HG03159 (cell line): ENCODE results near the gene VAMP3.
"Not testable (repeated sequence)": the region's sequence is repeated elsewhere in the genome, so short reads cannot be mapped to it uniquely, and the experiment has no call there.

Experiments used
- ATAC-seq: cut with Tn5 transposase; IDR thresholded peaks from one replicate; pipeline ENCODE4 v1.9.1; 2021; ENCODE audit warnings: mild to moderate bottlenecking, moderate library complexity; ENCODE audit not compliant: unreplicated experiment

VAMP3 gene

GRCh38 chr1:7767176-7767575 lies 3.9 kb upstream of the VAMP3 start:
- no peak for ATAC-seq

GRCh38 chr1:7768583-7768982 lies 2.5 kb upstream of the VAMP3 start:
- ATAC-seq, result no peak

GRCh38 chr1:7769673-7770412 lies 1.3 kb upstream of the VAMP3 start:
- ATAC-seq, result no peak

- no peak for ATAC-seq
These were observed 463 bp upstream of the VAMP3 start for GRCh38 chr1:7770669-7770996.

- ATAC-seq, result peak; percentile 13
These were observed 765 bp downstream of the VAMP3 start for GRCh38 chr1:7771823-7772299.

GRCh38 chr1:7777591-7777990 lies 6.5 kb downstream of the VAMP3 start:
- ATAC-seq, result no peak

GRCh38 chr1:7778133-7778628 lies 7.1 kb downstream of the VAMP3 start:
- ATAC-seq, result no peak

GRCh38 chr1:7780976-7781375 lies 9.9 kb downstream of the VAMP3 start:
- no peak for ATAC-seq

GRCh38 chr1:7781501-7781900 lies 10.4 kb downstream of the VAMP3 start:
- no peak for ATAC-seq

GRCh38 chr1:7781923-7782495 lies 10.9 kb downstream of the VAMP3 start:
- no peak for ATAC-seq

- no peak for ATAC-seq
These were observed 12.1 kb downstream of the VAMP3 start for GRCh38 chr1:7783178-7783711.

- ATAC-seq, result peak; percentile 91
These were observed 12.9 kb downstream of the VAMP3 start, which contains the start of gene PER3 for GRCh38 chr1:7783826-7784491. Gene PER3, plus strand, starts transcription at chr1:7784291. Its CDS starts 587 bp downstream, at chr1:7784878.

GRCh38 chr1:7784492-7785071 lies 13.5 kb downstream of the VAMP3 start:
- no peak for ATAC-seq

- no peak for ATAC-seq
These were observed 14.0 kb downstream of the VAMP3 start for GRCh38 chr1:7785108-7785507.

GRCh38 chr1:7786795-7787194 lies 15.7 kb downstream of the VAMP3 start:
- no peak for ATAC-seq

- ATAC-seq, result no peak
These were observed 18.7 kb downstream of the VAMP3 start for GRCh38 chr1:7789828-7790227.

GRCh38 chr1:7791027-7791426 lies 19.9 kb downstream of the VAMP3 start:
- not testable (repeated sequence) for ATAC-seq

- no peak for ATAC-seq
These were observed 24.3 kb downstream of the VAMP3 start for GRCh38 chr1:7795406-7795805.

- ATAC-seq, result no peak
These were observed 34.4 kb downstream of the VAMP3 start for GRCh38 chr1:7805460-7805859.

- no peak for ATAC-seq
These were observed 37.3 kb downstream of the VAMP3 start for GRCh38 chr1:7808253-7808844.

- ATAC-seq, result no peak
These were observed 38.6 kb downstream of the VAMP3 start for GRCh38 chr1:7809742-7810141.
